ENCODE measurements around the gene ANTXR2. TPM values are rescaled to one million over a fixed set of nuclear protein-coding genes. Genes with fewer than 3 reads are reported as not detected.
A peak's percentile ranks its signal among the peaks of the same experiment; 100 is the strongest.

The ANTXR2 gene
- total and polyA plus RNA-seq, 4 experiments from 2014 or later: 88.1 to 91.6 (median 90.7) TPM

- H3K36me3 Mint-ChIP-seq: peaks cover under 1 to 2% of the 10 kb centered on the region in 2 donors
- H3K9me3 Mint-ChIP-seq: peaks cover 0 to 6% (median 3%) of the 10 kb centered on the region in 8 donors
- Histone ChIP-seq H3K36me3 (ENCODE audit: insufficient read depth, low read length) (no peaks in the 10 kb centered on the region), H3K27me3 (ENCODE audit: insufficient read depth, low read length) (no peaks in the 10 kb centered on the region), H3K9me3 (ENCODE audit: control insufficient read depth in 1 of 2, low read length in 2 of 2) (no peaks in the 10 kb centered on the region), H3K27ac (ENCODE audit: low read depth, low read length) (no peak overlapping the region), H3K4me3 (ENCODE audit: low read length in 2 of 2) (no peak overlapping the region), H3K4me1 (ENCODE audit: insufficient read depth, low read length) (no peaks in the 10 kb centered on the region)
- H3K4me1 Mint-ChIP-seq: peaks cover 2 to 13% (median 9%) of the 10 kb centered on the region in 4 donors
- POLR2A ChIA-PET (ENCODE audit: partially characterized antibody): interaction anchor here (0.7 to 0.9 kb wide), 3 partner anchors 29 to 476 kb away, joined by 3 read pairs; no protein-coding TSS in a partner anchor
- peak overlapping the region in 6 of 7 donors; percentile 1 to 63 (median 24) for H3K27ac Mint-ChIP-seq
- DNase-seq: peak in 3 of 5 donors; percentile 15 to 34 (median 31)
- CTCF ChIA-PET (ENCODE audit: partially characterized antibody): no interaction called here
- no peaks in the 10 kb centered on the region for H3K27me3 Mint-ChIP-seq
- H3K4me3 Mint-ChIP-seq: no peak overlapping the region
- intact Hi-C loops (cut with micrococcal nuclease): no loop called here
Observed at GRCh38 chr4:80101071-80101791, 28.2 kb upstream of the ANTXR2 start.

GRCh38 chr4:80099671-80100070 lies 26.6 kb upstream of the ANTXR2 start:
- Histone ChIP-seq H3K27me3 (ENCODE audit: insufficient read depth, low read length) (no peaks in the 10 kb centered on the region), H3K9me3 (ENCODE audit: control insufficient read depth in 1 of 2, low read length in 2 of 2) (no peaks in the 10 kb centered on the region), H3K4me1 (ENCODE audit: insufficient read depth, low read length) (no peaks in the 10 kb centered on the region), H3K27ac (ENCODE audit: low read depth, low read length) (no peak overlapping the region), H3K36me3 (ENCODE audit: insufficient read depth, low read length) (no peaks in the 10 kb centered on the region), H3K4me3 (ENCODE audit: low read length in 2 of 2) (no peak overlapping the region)
- DNase-seq: no peak
- no peaks in the 10 kb centered on the region for H3K36me3 Mint-ChIP-seq
- intact Hi-C loops (cut with micrococcal nuclease): no loop called here
- POLR2A ChIA-PET (ENCODE audit: partially characterized antibody): no interaction called here
- H3K27ac Mint-ChIP-seq: no peak overlapping the region
- no peaks in the 10 kb centered on the region for H3K27me3 Mint-ChIP-seq
- no peaks in the 10 kb centered on the region for H3K9me3 Mint-ChIP-seq
- H3K4me1 Mint-ChIP-seq: peaks cover 2 to 13% (median 9%) of the 10 kb centered on the region in 4 donors
- CTCF ChIA-PET (ENCODE audit: partially characterized antibody): no interaction called here
- H3K4me3 Mint-ChIP-seq: no peak overlapping the region

- Mint-ChIP-seq H3K4me3 (no peak overlapping the region), H3K4me1 (peaks cover 2 to 13% (median 9%) of the 10 kb centered on the region in 4 donors), H3K9me3 (no peaks in the 10 kb centered on the region), H3K36me3 (no peaks in the 10 kb centered on the region), H3K27ac (no peak overlapping the region), H3K27me3 (no peaks in the 10 kb centered on the region)
- Histone ChIP-seq H3K36me3 (ENCODE audit: insufficient read depth, low read length) (no peaks in the 10 kb centered on the region), H3K27me3 (ENCODE audit: insufficient read depth, low read length) (no peaks in the 10 kb centered on the region), H3K27ac (ENCODE audit: low read depth, low read length) (no peak overlapping the region), H3K9me3 (ENCODE audit: control insufficient read depth in 1 of 2, low read length in 2 of 2) (no peaks in the 10 kb centered on the region), H3K4me1 (ENCODE audit: insufficient read depth, low read length) (no peaks in the 10 kb centered on the region), H3K4me3 (ENCODE audit: low read length in 2 of 2) (no peak overlapping the region)
- POLR2A ChIA-PET (ENCODE audit: partially characterized antibody): interaction anchor here (0.8 kb wide), 1 partner anchor 27 kb away, joined by 4 read pairs; no protein-coding TSS in a partner anchor
- DNase-seq: no peak
- intact Hi-C loops (cut with micrococcal nuclease): no loop called here
- CTCF ChIA-PET (ENCODE audit: partially characterized antibody): no interaction called here
Observed at GRCh38 chr4:80098635-80099034, 25.6 kb upstream of the ANTXR2 start.

GRCh38 chr4:80097400-80098177 lies 24.6 kb upstream of the ANTXR2 start:
- Histone ChIP-seq H3K27ac (ENCODE audit: low read depth, low read length) (no peak overlapping the region), H3K4me3 (ENCODE audit: low read length in 2 of 2) (no peak overlapping the region), H3K36me3 (ENCODE audit: insufficient read depth, low read length) (no peaks in the 10 kb centered on the region), H3K4me1 (ENCODE audit: insufficient read depth, low read length) (no peaks in the 10 kb centered on the region), H3K9me3 (ENCODE audit: control insufficient read depth in 1 of 2, low read length in 2 of 2) (no peaks in the 10 kb centered on the region), H3K27me3 (ENCODE audit: insufficient read depth, low read length) (no peaks in the 10 kb centered on the region)
- peaks cover 0 to 2% of the 10 kb centered on the region in 2 donors for H3K27me3 Mint-ChIP-seq
- H3K9me3 Mint-ChIP-seq: no peaks in the 10 kb centered on the region
- POLR2A ChIA-PET (ENCODE audit: partially characterized antibody): no interaction called here
- no peak for DNase-seq
- no peaks in the 10 kb centered on the region for H3K36me3 Mint-ChIP-seq
- H3K4me1 Mint-ChIP-seq: peaks cover 2 to 13% (median 9%) of the 10 kb centered on the region in 4 donors
- no peak overlapping the region for H3K4me3 Mint-ChIP-seq
- CTCF ChIA-PET (ENCODE audit: partially characterized antibody): no interaction called here
- intact Hi-C loops (cut with micrococcal nuclease): no loop called here
- H3K27ac Mint-ChIP-seq: no peak overlapping the region

GRCh38 chr4:80096175-80096850 lies 23.3 kb upstream of the ANTXR2 start:
- H3K27me3 ChIP-seq (ENCODE audit: insufficient read depth, low read length): no peaks in the 10 kb centered on the region
- H3K4me1 ChIP-seq (ENCODE audit: insufficient read depth, low read length): no peaks in the 10 kb centered on the region
- peaks cover 0 to 6% (median 4%) of the 10 kb centered on the region in 4 donors for H3K4me1 Mint-ChIP-seq
- intact Hi-C loops (cut with micrococcal nuclease): no loop called here
- H3K9me3 Mint-ChIP-seq: no peaks in the 10 kb centered on the region
- no peaks in the 10 kb centered on the region for H3K36me3 ChIP-seq (ENCODE audit: insufficient read depth, low read length)
- no peak overlapping the region for H3K27ac ChIP-seq (ENCODE audit: low read depth, low read length)
- ChIA-PET CTCF (ENCODE audit: partially characterized antibody) (interaction anchor here (0.8 to 1.1 kb wide), 2 partner anchors 18 to 117 kb away, joined by 3 read pairs; no protein-coding TSS in a partner anchor), POLR2A (ENCODE audit: partially characterized antibody) (no interaction called here)
- DNase-seq: no peak
- H3K27me3 Mint-ChIP-seq: peaks cover 0 to 6% of the 10 kb centered on the region in 2 donors
- H3K9me3 ChIP-seq (ENCODE audit: control insufficient read depth in 1 of 2, low read length in 2 of 2): no peaks in the 10 kb centered on the region
- no peak overlapping the region for H3K27ac Mint-ChIP-seq
- no peak overlapping the region for H3K4me3 Mint-ChIP-seq
- H3K36me3 Mint-ChIP-seq: no peaks in the 10 kb centered on the region
- no peak overlapping the region for H3K4me3 ChIP-seq (ENCODE audit: low read length in 2 of 2)

GRCh38 chr4:80094191-80094590 lies 21.2 kb upstream of the ANTXR2 start:
- Histone ChIP-seq H3K36me3 (ENCODE audit: insufficient read depth, low read length) (no peaks in the 10 kb centered on the region), H3K27ac (ENCODE audit: low read depth, low read length) (no peak overlapping the region), H3K9me3 (ENCODE audit: control insufficient read depth in 1 of 2, low read length in 2 of 2) (no peaks in the 10 kb centered on the region), H3K4me1 (ENCODE audit: insufficient read depth, low read length) (no peaks in the 10 kb centered on the region), H3K27me3 (ENCODE audit: insufficient read depth, low read length) (no peaks in the 10 kb centered on the region), H3K4me3 (ENCODE audit: low read length in 2 of 2) (no peak overlapping the region)
- ChIA-PET CTCF (ENCODE audit: partially characterized antibody) (no interaction called here), POLR2A (ENCODE audit: partially characterized antibody) (no interaction called here)
- DNase-seq: no peak
- no peaks in the 10 kb centered on the region for H3K9me3 Mint-ChIP-seq
- H3K4me3 Mint-ChIP-seq: no peak overlapping the region
- H3K36me3 Mint-ChIP-seq: no peaks in the 10 kb centered on the region
- intact Hi-C loops (cut with micrococcal nuclease): no loop called here
- H3K27me3 Mint-ChIP-seq: peaks cover 0 to 6% of the 10 kb centered on the region in 2 donors
- peaks cover 0 to 2% (median 0%) of the 10 kb centered on the region in 4 donors for H3K4me1 Mint-ChIP-seq
- no peak overlapping the region for H3K27ac Mint-ChIP-seq

- POLR2A ChIA-PET (ENCODE audit: partially characterized antibody): no interaction called here
- H3K4me3 Mint-ChIP-seq: no peak overlapping the region
- no peak overlapping the region for H3K27ac Mint-ChIP-seq
- intact Hi-C loops (cut with micrococcal nuclease): no loop called here
- H3K36me3 Mint-ChIP-seq: no peaks in the 10 kb centered on the region
- CTCF ChIA-PET (ENCODE audit: partially characterized antibody): no interaction called here
- Histone ChIP-seq H3K27ac (ENCODE audit: low read depth, low read length) (no peak overlapping the region), H3K4me3 (ENCODE audit: low read length in 2 of 2) (no peak overlapping the region), H3K27me3 (ENCODE audit: insufficient read depth, low read length) (no peaks in the 10 kb centered on the region), H3K36me3 (ENCODE audit: insufficient read depth, low read length) (no peaks in the 10 kb centered on the region), H3K9me3 (ENCODE audit: control insufficient read depth in 1 of 2, low read length in 2 of 2) (no peaks in the 10 kb centered on the region), H3K4me1 (ENCODE audit: insufficient read depth, low read length) (no peaks in the 10 kb centered on the region)
- peaks cover 0 to 6% of the 10 kb centered on the region in 2 donors for H3K27me3 Mint-ChIP-seq
- DNase-seq: no peak
- peaks cover 0 to 2% (median 0%) of the 10 kb centered on the region in 4 donors for H3K4me1 Mint-ChIP-seq
- H3K9me3 Mint-ChIP-seq: no peaks in the 10 kb centered on the region
Observed at GRCh38 chr4:80093563-80093962, 20.5 kb upstream of the ANTXR2 start.

All from CD4-positive, alpha-beta memory T cell (primary cell).